ENCODE results near the gene UVRAG.
"Not testable (repeated sequence)": the region's sequence is repeated elsewhere in the genome, so short reads cannot be mapped to it uniquely, and the experiment has no call there.

The UVRAG gene

GRCh38 chr11:75954039-75954438 lies 139.0 kb downstream of the UVRAG start:
- H3K36me3 ChIP-seq (ENCODE audit: insufficient read depth, low read length): no peaks in the 10 kb centered on the region
- DNase-seq (ENCODE audit: low read depth, low spot score): no peak
- H3K27ac ChIP-seq: no peak overlapping the region
- H3K9ac ChIP-seq (ENCODE audit: insufficient read length): no peak overlapping the region
- no peaks in the 10 kb centered on the region for H3K9me3 ChIP-seq (ENCODE audit: low read depth, low read length)
- no peak for TF ChIP-seq EZH2 (IDR thresholded peaks at IDR 0.05)
- no peak for TF ChIP-seq FOXP2 (optimal IDR thresholded peaks at IDR 0.05; ENCODE audit: control extremely low read depth, extremely low read length, insufficient read depth)
- no peak for TF ChIP-seq POLR2AphosphoS5 (IDR thresholded peaks at IDR 0.05; ENCODE audit: borderline replicate concordance, low read depth, low read length)
- no peak overlapping the region for H3K4me3 ChIP-seq

- Histone ChIP-seq H3K9me3 (ENCODE audit: low read depth, low read length) (no peaks in the 10 kb centered on the region), H3K36me3 (ENCODE audit: insufficient read depth, low read length) (no peaks in the 10 kb centered on the region), H3K9ac (ENCODE audit: insufficient read length) (no peak overlapping the region), H3K4me3 (no peak overlapping the region), H3K27ac (no peak overlapping the region)
- no peak for DNase-seq (ENCODE audit: low read depth, low spot score)
- TF ChIP-seq FOXP2 (optimal IDR thresholded peaks at IDR 0.05; ENCODE audit: control extremely low read depth, extremely low read length, insufficient read depth) (no peak), EZH2 (IDR thresholded peaks at IDR 0.05) (no peak), POLR2AphosphoS5 (IDR thresholded peaks at IDR 0.05; ENCODE audit: borderline replicate concordance, low read depth, low read length) (no peak)
Measured at GRCh38 chr11:75955443-75955842, 140.4 kb downstream of the UVRAG start.

- TF ChIP-seq EZH2 (IDR thresholded peaks at IDR 0.05) (no peak), FOXP2 (optimal IDR thresholded peaks at IDR 0.05; ENCODE audit: control extremely low read depth, extremely low read length, insufficient read depth) (no peak), POLR2AphosphoS5 (IDR thresholded peaks at IDR 0.05; ENCODE audit: borderline replicate concordance, low read depth, low read length) (no peak)
- H3K4me3 ChIP-seq: no peak overlapping the region
- H3K27ac ChIP-seq: no peak overlapping the region
- H3K9ac ChIP-seq (ENCODE audit: insufficient read length): no peak overlapping the region
- H3K36me3 ChIP-seq (ENCODE audit: insufficient read depth, low read length): no peaks in the 10 kb centered on the region
- H3K9me3 ChIP-seq (ENCODE audit: low read depth, low read length): no peaks in the 10 kb centered on the region
- DNase-seq (ENCODE audit: low read depth, low spot score): no peak
Measured at GRCh38 chr11:75959540-75959939, 144.5 kb downstream of the UVRAG start.

GRCh38 chr11:75964071-75964470 lies 149.1 kb downstream of the UVRAG start:
- no peaks in the 10 kb centered on the region for H3K9me3 ChIP-seq (ENCODE audit: low read depth, low read length)
- no peak for TF ChIP-seq POLR2AphosphoS5 (IDR thresholded peaks at IDR 0.05; ENCODE audit: borderline replicate concordance, low read depth, low read length)
- no peak for TF ChIP-seq EZH2 (IDR thresholded peaks at IDR 0.05)
- TF ChIP-seq FOXP2 (optimal IDR thresholded peaks at IDR 0.05; ENCODE audit: control extremely low read depth, extremely low read length, insufficient read depth): no peak
- DNase-seq (ENCODE audit: low read depth, low spot score): no peak
- H3K27ac ChIP-seq: no peak overlapping the region
- H3K4me3 ChIP-seq: no peak overlapping the region
- no peaks in the 10 kb centered on the region for H3K36me3 ChIP-seq (ENCODE audit: insufficient read depth, low read length)
- H3K9ac ChIP-seq (ENCODE audit: insufficient read length): no peak overlapping the region

DNA sequence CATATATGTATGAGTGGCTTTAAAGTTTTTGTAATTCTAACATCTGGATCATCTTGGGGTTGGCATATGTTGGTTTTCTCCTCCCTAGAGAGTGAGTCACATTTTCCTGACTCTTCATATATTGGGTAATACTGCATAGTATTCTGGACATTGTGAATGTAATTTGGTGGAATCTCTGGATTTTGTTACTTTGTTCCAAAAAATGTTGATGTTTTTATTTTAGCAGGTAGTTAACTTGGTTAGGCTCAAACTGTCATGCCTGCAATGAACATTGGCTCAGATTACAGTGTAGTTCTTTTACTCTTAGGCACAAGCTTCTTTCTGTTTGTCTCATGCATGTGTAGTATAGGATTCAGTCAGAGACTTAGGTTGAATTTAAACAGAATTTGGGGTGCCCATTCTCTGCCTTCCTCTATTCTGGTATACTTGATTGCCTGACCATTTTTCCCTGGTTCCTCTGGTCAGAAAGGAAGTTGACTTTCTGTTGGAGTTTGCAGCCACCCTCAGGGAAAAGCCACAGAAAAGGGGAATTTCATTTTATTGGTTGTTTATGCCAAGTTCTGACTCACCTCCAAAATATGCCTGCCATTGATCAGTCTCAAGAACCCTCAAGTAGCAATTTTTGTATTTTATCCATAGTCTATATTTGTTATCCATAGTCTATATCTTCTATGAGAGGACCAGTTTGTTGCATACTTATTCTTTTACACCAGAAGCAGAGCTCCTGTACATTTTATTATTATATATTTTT lies 151.7 kb downstream of the UVRAG start:
- no peak overlapping the region for H3K9ac ChIP-seq (ENCODE audit: insufficient read length)
- no peaks in the 10 kb centered on the region for H3K9me3 ChIP-seq (ENCODE audit: low read depth, low read length)
- no peaks in the 10 kb centered on the region for H3K36me3 ChIP-seq (ENCODE audit: insufficient read depth, low read length)
- no peak overlapping the region for H3K27ac ChIP-seq
- DNase-seq (ENCODE audit: low read depth, low spot score): no peak
- H3K4me3 ChIP-seq: no peak overlapping the region
- TF ChIP-seq POLR2AphosphoS5 (IDR thresholded peaks at IDR 0.05; ENCODE audit: borderline replicate concordance, low read depth, low read length): no peak
- no peak for TF ChIP-seq EZH2 (IDR thresholded peaks at IDR 0.05)

DNA sequence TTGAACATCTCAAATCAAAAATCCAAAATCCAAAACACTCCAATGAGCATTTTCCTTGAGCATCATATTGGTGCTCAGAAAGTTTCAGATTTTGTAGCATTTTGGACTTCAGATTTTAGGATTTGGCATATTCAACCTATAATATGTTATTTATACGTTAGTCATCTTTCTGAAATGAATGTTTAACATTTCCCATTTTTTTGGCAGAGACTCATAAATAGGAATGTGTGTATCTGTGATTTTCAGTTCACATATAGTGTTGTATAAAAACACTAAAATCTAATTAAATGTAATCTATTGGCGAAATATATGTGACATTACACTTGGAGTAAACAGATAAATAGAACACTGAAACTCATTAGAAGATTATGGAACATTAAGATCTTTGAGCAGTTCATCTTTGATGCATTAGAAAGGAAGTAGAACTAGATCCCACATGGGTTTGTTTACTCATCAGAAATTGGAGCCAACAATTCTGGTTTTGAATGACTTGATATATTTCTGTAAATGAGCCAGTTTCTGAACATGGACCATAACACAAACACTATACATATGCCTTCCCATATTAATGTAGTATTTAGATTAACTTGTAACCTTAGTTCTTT lies 153.1 kb downstream of the UVRAG start:
- no peak for DNase-seq (ENCODE audit: low read depth, low spot score)
- no peaks in the 10 kb centered on the region for H3K9me3 ChIP-seq (ENCODE audit: low read depth, low read length)
- H3K9ac ChIP-seq (ENCODE audit: insufficient read length): no peak overlapping the region
- TF ChIP-seq EZH2 (IDR thresholded peaks at IDR 0.05) (no peak), FOXP2 (optimal IDR thresholded peaks at IDR 0.05; ENCODE audit: control extremely low read depth, extremely low read length, insufficient read depth) (no peak), POLR2AphosphoS5 (IDR thresholded peaks at IDR 0.05; ENCODE audit: borderline replicate concordance, low read depth, low read length) (no peak)
- H3K36me3 ChIP-seq (ENCODE audit: insufficient read depth, low read length): no peaks in the 10 kb centered on the region
- H3K4me3 ChIP-seq: no peak overlapping the region
- H3K27ac ChIP-seq: no peak overlapping the region

- no peak for DNase-seq (ENCODE audit: low read depth, low spot score)
- no peak overlapping the region for H3K27ac ChIP-seq
- H3K9ac ChIP-seq (ENCODE audit: insufficient read length): no peak overlapping the region
- no peak for TF ChIP-seq EZH2 (IDR thresholded peaks at IDR 0.05)
- no peak for TF ChIP-seq POLR2AphosphoS5 (IDR thresholded peaks at IDR 0.05; ENCODE audit: borderline replicate concordance, low read depth, low read length)
- no peak overlapping the region for H3K4me3 ChIP-seq
- no peaks in the 10 kb centered on the region for H3K36me3 ChIP-seq (ENCODE audit: insufficient read depth, low read length)
- no peaks in the 10 kb centered on the region for H3K9me3 ChIP-seq (ENCODE audit: low read depth, low read length)
Measured at GRCh38 chr11:75969626-75970308, 154.8 kb downstream of the UVRAG start.

GRCh38 chr11:75973710-75974109 lies 158.7 kb downstream of the UVRAG start:
- H3K4me3 ChIP-seq; H3K9me3 ChIP-seq (ENCODE audit: low read depth, low read length); H3K9ac ChIP-seq (ENCODE audit: insufficient read length); DNase-seq (ENCODE audit: low read depth, low spot score); H3K36me3 ChIP-seq (ENCODE audit: insufficient read depth, low read length); H3K27ac ChIP-seq: not testable (repeated sequence)

- H3K9ac ChIP-seq (ENCODE audit: insufficient read length); DNase-seq (ENCODE audit: low read depth, low spot score); H3K4me3 ChIP-seq; H3K36me3 ChIP-seq (ENCODE audit: insufficient read depth, low read length); H3K9me3 ChIP-seq (ENCODE audit: low read depth, low read length); H3K27ac ChIP-seq: not testable (repeated sequence)
Measured at GRCh38 chr11:75979075-75979474, 164.1 kb downstream of the UVRAG start.

DNA sequence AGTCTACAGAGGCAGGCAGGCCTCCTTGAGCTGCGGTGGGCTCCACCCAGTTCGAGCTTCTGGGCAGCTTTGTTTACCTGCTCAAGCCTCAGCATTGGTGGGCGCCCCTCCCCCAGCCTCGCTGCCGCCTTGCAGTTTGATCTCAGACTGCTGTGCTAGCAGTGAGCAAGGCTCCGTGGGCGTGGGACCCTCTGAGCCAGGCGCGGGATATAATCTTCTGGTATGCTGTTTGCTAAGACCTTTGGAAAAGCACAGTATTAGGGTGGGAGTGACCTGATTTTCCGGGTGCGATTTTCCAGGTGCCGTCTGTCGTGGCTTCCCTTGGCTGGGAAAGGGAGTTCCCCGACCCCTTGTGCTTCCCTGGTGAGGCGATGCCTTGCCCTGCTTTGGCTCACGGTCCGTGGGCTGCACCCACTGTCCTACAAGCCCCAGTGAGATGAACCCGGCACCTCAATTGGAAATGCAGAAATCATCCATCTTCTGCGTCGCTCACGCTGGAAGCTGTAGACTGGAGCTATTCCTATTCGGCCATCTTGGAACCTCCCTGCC lies 164.5 kb downstream of the UVRAG start:
- not testable (repeated sequence) for H3K36me3 ChIP-seq (ENCODE audit: insufficient read depth, low read length); DNase-seq (ENCODE audit: low read depth, low spot score); H3K9me3 ChIP-seq (ENCODE audit: low read depth, low read length); H3K9ac ChIP-seq (ENCODE audit: insufficient read length); H3K27ac ChIP-seq; H3K4me3 ChIP-seq
